IPS-20b (cell line): ENCODE results near the gene TATDN3.
"Not testable (repeated sequence)": the region's sequence is repeated elsewhere in the genome, so short reads cannot be mapped to it uniquely, and the experiment has no call there.

Experiments used
- H3K27ac ChIP-seq: one replicate; pipeline ENCODE4 v1.5.1; 2013; ENCODE audit warnings: low read length
- H3K27me3 ChIP-seq: 2 replicates; pipeline ENCODE4 v1.6.1; 2013; ENCODE audit warnings: mild to moderate bottlenecking, low read length, inconsistent platforms; ENCODE audit not compliant: insufficient read depth
- H3K36me3 ChIP-seq: 2 replicates; pipeline ENCODE4 v1.6.1; 2013; ENCODE audit warnings: low read depth, mild to moderate bottlenecking, inconsistent platforms, low read length, moderate library complexity; ENCODE audit not compliant: insufficient read depth
- H3K4me1 ChIP-seq: 2 replicates; pipeline ENCODE4 v1.6.1; 2013; ENCODE audit warnings: mild to moderate bottlenecking, control low read depth, inconsistent platforms, low read length, moderate library complexity; ENCODE audit not compliant: insufficient read depth
- H3K4me3 ChIP-seq: 2 replicates; pipeline ENCODE4 v1.5.1; 2013; ENCODE audit warnings: mild to moderate bottlenecking, low read length, inconsistent platforms
- H3K9ac ChIP-seq: 2 replicates; pipeline ENCODE4 v1.6.1; 2013; ENCODE audit warnings: low read depth, mild to moderate bottlenecking, inconsistent platforms, low read length, moderate library complexity
- H3K9me3 ChIP-seq: 2 replicates; pipeline ENCODE4 v1.6.1; 2013; ENCODE audit warnings: mild to moderate bottlenecking, low read depth, low read length, inconsistent platforms; ENCODE audit not compliant: insufficient read depth

The TATDN3 gene

DNA sequence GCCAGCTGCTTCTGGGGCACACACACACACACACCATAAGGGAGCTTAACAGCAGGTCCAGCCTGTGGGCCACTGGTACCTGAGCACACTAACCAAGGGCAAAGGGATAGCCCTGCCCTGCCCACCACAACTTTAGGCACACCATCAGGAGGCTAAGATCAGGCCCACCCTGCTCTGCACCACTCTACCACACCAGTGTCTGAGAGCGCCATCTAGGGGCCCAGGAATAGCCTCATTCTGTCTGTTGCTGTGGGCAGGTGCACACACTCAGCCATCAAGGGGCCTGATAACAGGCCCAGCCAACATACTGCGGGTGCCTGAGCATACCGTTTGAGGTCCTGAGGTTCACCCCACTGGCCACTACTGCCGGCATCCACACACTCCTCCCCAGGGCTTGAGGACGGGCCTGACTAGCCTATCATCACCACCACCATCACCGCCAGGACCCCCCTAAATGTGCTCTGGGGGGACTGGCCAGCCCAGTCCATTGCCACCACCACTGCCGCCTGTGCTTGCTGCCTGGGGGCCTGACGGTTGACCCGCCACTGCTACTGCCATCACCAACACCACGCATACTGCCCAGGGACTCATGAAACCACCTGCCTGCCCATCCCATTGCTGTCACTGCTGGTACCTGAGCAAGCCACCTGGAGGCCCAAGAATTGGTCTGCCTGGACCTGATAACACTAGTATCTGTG is 31.4 kb upstream of the TATDN3 start:
- H3K9me3 ChIP-seq, result no peaks in the 10 kb centered on the region
- H3K27me3 ChIP-seq, result no peaks in the 10 kb centered on the region
- H3K4me1 ChIP-seq, result no peaks in the 10 kb centered on the region
- H3K4me3 ChIP-seq, result no peak overlapping the region
- H3K9ac ChIP-seq, result no peak overlapping the region
- H3K27ac ChIP-seq, result no peak overlapping the region
- H3K36me3 ChIP-seq, result 0 out of 2 replicates have a peak, but pooled peaks cover 14% of the 10 kb centered on the region

DNA sequence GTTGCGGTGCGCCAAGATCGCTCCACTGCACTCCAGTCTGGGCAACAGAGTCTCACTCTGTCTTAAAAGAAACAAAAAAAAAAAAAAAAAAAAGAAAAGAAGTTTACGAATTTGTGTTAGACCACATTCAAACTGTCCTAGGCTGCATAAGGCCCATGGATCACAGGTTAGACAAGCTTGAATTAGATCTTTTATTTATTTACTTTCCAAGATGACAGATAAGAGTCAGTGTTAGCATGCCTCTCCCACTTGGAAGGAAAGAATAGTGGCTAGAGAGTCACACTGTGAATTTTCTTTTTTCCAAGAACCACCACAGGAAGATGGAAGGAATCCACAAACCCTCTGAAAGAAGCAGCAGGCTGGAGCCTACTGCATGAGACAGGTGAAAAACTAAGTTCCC is 29.5 kb upstream of the TATDN3 start:
- H3K4me3 ChIP-seq, result no peak overlapping the region
- no peaks in the 10 kb centered on the region for H3K9me3 ChIP-seq
- no peak overlapping the region for H3K9ac ChIP-seq
- H3K36me3 ChIP-seq, result peaks cover 12% of the 10 kb centered on the region; the same call in 1 of the 2 replicates
- H3K27me3 ChIP-seq, result no peaks in the 10 kb centered on the region
- H3K4me1 ChIP-seq, result no peaks in the 10 kb centered on the region
- no peak overlapping the region for H3K27ac ChIP-seq

DNA sequence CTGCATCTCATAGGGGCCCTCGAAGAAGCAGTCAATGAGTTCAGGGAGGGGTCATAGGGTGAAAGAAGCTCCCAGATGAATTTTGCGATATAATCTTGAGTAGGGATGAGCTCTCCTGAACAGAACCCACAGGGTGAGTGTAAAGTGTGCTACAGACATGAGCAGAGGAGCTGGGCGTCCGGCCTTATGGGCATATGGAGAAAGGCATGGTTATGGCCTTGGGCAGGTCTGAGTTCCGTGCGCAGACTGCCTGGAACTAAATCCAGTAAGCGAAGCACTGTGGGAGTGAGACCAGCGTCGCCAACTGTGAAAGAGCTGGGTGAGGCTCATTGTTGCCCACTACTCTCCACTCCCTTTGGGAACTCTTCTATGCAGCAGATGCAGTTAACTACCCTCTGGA is 28.9 kb upstream of the TATDN3 start:
- H3K27me3 ChIP-seq, result no peaks in the 10 kb centered on the region
- H3K27ac ChIP-seq, result no peak overlapping the region
- no peak overlapping the region for H3K9ac ChIP-seq
- no peak overlapping the region for H3K4me3 ChIP-seq
- peaks cover 10% of the 10 kb centered on the region; the same call in 1 of the 2 replicates for H3K36me3 ChIP-seq
- H3K4me1 ChIP-seq, result no peaks in the 10 kb centered on the region
- H3K9me3 ChIP-seq, result no peaks in the 10 kb centered on the region

DNA sequence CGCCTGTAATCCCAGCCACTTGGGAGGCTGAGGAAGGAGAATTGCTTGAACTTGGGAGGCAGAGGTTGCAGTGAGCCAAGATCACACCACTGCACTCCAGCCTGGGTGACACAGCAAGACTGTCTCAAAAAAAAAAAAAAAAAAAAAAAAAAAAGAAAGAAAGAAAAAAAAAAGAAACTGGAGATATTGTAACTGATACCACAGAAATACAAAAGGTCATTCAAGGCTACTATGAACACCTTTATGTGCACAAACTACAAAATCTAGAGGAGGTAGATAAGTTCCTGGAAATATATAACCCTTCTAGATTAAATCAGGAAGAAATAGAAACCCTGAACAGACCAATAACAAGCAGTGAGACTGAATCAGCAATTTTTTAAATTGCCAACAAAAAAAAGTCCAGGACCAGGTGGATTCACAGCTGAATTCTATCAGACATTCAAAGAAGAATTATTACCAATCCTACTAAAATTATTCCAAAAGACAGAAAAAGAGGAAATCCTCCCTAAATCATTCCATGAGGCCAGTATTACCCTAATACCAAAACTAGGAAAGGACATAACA is 26.9 kb upstream of the TATDN3 start:
- not testable (repeated sequence) for H3K4me3 ChIP-seq, H3K4me1 ChIP-seq, H3K9ac ChIP-seq, H3K9me3 ChIP-seq, H3K27me3 ChIP-seq, H3K27ac ChIP-seq
- H3K36me3 ChIP-seq, result peaks cover 15% of the 10 kb centered on the region; the same call in 1 of the 2 replicates

DNA sequence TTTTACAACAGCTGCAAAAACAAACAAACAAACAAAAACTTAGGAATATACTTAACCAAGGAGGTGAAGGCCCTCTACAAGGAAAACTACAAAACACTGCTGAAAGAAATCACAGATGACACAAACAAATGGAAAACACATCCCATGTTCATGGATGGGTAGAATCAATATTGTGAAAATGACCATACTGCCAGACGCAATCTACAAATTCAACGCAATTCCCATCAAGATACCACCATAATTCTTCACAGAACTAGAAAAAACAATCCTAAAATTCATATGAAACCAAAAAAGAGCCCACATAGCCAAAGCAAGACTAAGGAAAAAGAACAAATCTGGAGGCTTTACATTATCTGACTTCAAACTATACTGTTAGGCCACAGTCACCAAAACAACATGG is 24.9 kb upstream of the TATDN3 start:
- H3K36me3 ChIP-seq, result peaks cover 17% of the 10 kb centered on the region; the same call in 1 of the 2 replicates
- H3K9me3 ChIP-seq, H3K4me3 ChIP-seq, H3K4me1 ChIP-seq, H3K27ac ChIP-seq, H3K9ac ChIP-seq, H3K27me3 ChIP-seq: not testable (repeated sequence)

DNA sequence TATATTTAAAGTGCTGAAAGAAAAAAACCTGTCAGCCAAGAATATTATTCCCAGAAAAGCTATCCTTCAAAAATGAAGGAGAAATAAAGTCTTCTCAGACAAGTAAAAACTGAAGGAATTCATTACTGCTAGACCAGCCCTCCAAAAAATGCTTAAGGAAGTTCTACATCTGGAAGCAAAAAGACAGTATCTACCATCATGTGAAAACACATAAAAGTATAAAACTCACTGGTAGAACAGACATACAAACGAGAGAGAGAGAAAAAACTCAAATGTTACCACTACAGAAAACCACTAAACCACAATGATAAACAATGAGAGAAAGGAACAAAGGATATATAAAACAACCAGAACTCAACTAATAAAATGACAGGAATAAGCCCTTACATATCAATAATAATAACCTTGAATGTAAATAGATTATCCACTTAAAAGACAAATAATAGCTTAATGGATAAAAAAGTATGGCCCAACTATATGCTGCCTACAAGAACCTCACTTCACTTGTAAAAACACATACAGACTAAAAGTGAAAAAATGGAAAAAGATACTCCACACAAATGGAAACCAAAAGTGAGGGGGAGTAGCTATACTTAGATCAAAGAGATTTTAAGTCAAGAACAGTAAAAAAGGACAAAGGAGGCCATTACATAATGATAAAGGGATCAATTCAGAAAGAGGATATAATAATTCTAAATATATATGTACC is 22.1 kb upstream of the TATDN3 start:
- Histone ChIP-seq H3K9me3 (peaks cover 2% of the 10 kb centered on the region), H3K9ac (no peak overlapping the region), H3K4me3 (no peak overlapping the region), H3K36me3 (peaks cover 34% of the 10 kb centered on the region), H3K27me3 (no peaks in the 10 kb centered on the region), H3K27ac (no peak overlapping the region), H3K4me1 (no peaks in the 10 kb centered on the region)

DNA sequence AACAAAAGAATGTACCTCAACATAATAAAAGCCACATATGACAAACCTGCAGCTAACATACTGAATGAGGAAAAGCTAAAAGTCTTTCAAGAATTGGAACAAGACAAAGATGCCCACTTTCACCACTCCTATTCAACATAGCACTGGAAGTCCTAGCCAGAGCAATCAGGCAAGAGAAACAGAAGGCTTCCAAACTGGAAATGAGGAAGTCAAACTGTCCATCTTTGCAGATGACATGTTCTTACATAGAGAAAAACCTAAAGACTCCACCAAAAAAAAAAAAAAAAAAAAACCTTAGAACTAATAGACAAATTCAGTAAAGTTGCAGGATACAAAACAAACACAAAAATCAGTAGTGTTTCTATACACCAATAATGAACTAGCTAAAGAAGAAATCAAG is 20.4 kb upstream of the TATDN3 start:
- Histone ChIP-seq H3K4me1 (no peaks in the 10 kb centered on the region), H3K36me3 (peaks cover 45% of the 10 kb centered on the region), H3K9me3 (peaks cover 2% of the 10 kb centered on the region)

DNA sequence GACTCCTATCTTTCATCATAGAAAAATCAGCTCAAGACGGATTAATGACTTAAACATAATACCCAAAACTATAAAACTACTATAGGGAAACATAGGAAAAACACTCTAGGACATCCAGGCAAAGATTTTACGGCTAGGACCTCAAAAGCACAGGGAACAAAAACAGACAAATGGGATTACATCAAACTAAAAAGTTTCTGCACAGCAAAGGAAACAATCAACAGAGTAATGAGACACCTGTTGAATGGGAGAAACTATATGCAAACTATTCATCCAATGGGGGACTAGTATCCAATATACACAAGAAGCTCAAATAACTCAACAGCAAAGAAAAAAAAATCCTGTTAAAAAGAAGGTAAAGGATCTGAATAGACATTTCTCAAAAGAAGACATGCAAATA is 18.7 kb upstream of the TATDN3 start:
- no peaks in the 10 kb centered on the region for H3K4me1 ChIP-seq
- H3K4me3 ChIP-seq, result no peak overlapping the region
- no peaks in the 10 kb centered on the region for H3K27me3 ChIP-seq
- peaks cover 57% of the 10 kb centered on the region for H3K36me3 ChIP-seq
- H3K9me3 ChIP-seq, result peaks cover 2% of the 10 kb centered on the region
- H3K27ac ChIP-seq, result no peak overlapping the region
- no peak overlapping the region for H3K9ac ChIP-seq

More for the DNA sequence above, 20.4 kb upstream of the TATDN3 start:
- H3K27me3 ChIP-seq, result no peaks in the 10 kb centered on the region
- H3K9ac ChIP-seq, result no peak overlapping the region
- no peak overlapping the region for H3K4me3 ChIP-seq
- no peak overlapping the region for H3K27ac ChIP-seq

DNA sequence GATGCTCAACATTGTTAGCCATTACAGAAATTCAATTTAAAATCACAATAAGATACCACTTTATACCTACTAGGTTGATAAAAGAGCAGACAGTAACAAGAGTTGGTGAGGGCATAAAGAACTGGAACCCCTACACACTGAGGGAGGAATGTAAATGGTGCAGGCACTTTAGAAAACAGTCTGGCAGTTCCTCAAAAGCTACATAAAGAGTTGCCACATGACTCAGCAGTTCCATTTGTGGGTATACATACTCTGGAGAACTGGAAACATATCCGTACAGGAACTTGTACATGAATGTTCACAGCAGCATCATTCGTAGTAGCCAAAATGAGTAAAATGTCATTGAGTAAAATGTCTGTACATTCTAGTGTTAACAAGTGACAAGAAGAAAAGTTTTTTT is 17.1 kb upstream of the TATDN3 start:
- no peaks in the 10 kb centered on the region for H3K27me3 ChIP-seq
- H3K36me3 ChIP-seq, result peaks cover 53% of the 10 kb centered on the region
- no peak overlapping the region for H3K27ac ChIP-seq
- peaks cover 2% of the 10 kb centered on the region for H3K9me3 ChIP-seq
- no peak overlapping the region for H3K4me3 ChIP-seq
- no peak overlapping the region for H3K9ac ChIP-seq
- H3K4me1 ChIP-seq, result no peaks in the 10 kb centered on the region

DNA sequence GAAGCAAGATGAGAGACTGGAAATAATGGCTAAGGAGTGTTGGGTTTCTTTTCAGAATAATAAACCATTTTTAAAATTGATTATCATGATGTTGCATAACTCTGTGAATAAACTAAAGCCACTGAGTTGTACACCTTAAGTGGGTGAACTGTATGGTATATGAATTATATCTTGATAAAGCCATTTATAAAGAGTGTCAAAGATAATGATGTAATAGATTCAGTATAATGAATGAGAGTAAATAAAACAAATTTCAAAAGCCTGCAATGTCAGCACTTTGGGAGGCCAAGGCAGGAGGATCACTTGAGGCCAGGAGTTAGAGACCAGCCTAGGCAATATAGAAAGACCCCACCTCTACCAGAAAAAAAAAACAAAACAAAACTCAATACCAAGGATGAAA is 16.5 kb upstream of the TATDN3 start:
- Histone ChIP-seq H3K4me3 (no peak overlapping the region), H3K9ac (no peak overlapping the region), H3K27me3 (no peaks in the 10 kb centered on the region), H3K27ac (no peak overlapping the region), H3K9me3 (no peaks in the 10 kb centered on the region; the same call in none of the 2 replicates), H3K36me3 (peaks cover 53% of the 10 kb centered on the region), H3K4me1 (no peaks in the 10 kb centered on the region)

DNA sequence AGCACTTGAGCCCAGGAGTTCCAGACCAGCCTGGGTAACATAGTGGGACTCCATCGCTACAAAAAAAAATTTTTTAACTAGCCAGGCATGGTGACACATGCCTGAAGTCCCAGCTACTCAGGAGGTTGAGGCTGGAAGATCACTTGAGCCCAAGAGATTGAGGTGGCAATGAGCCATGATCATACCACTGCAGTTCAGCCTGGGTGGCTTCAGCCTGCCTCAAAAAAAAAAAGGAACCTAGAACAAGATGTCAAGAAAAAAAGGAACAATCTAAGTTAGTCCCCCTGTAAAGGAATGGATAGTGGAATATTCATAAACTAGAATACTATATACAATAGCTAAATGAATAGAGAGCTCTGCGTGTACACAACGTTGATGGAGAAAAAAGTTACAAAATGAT is 14.5 kb upstream of the TATDN3 start:
- Histone ChIP-seq H3K27ac (no peak overlapping the region), H3K4me3 (no peak overlapping the region), H3K9me3 (peaks cover 5% of the 10 kb centered on the region), H3K9ac (no peak overlapping the region), H3K4me1 (no peaks in the 10 kb centered on the region), H3K36me3 (peaks cover 67% of the 10 kb centered on the region), H3K27me3 (no peaks in the 10 kb centered on the region)

DNA sequence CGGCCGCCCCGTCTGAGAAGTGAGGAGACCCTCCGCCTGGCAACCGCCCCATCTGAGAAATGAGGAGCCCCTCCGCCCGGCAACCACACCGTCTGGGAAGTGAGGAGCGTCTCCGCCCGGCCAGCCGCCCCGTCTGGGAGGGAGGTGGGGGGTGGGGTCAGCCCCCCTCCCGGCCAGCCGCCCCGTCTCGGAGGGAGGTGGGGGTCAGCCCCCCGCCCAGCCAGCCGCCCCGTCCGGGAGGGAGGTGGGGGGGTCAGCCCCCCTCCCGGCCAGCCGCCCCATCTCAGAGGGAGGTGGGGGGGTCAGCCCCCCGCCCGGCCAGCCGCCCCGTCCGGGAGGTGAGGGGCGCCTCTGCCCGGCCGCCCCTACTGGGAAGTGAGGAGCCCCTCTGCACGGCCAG is 12.6 kb upstream of the TATDN3 start:
- H3K27ac ChIP-seq, H3K27me3 ChIP-seq, H3K4me3 ChIP-seq, H3K9me3 ChIP-seq, H3K4me1 ChIP-seq, H3K9ac ChIP-seq: not testable (repeated sequence)
- H3K36me3 ChIP-seq, result peaks cover 72% of the 10 kb centered on the region
